HG02981 (cell line): ENCODE measurements around the gene STOML1.

ENCODE experiments used
- ATAC-seq: cut with Tn5 transposase; IDR thresholded peaks from one replicate; pipeline ENCODE4 v1.9.1; 2021; ENCODE audit warnings: mild to moderate bottlenecking, moderate library complexity; ENCODE audit not compliant: unreplicated experiment

STOML1 gene

GRCh38 chr15:73991726-73992593 lies at the start of gene STOML1:
STOML1 (minus strand) TSS chr15:73992295; CDS start chr15:73992223, 72 bp downstream.
- ATAC-seq, result peak; percentile 71

GRCh38 chr15:74041311-74041756 lies 49.2 kb upstream of the STOML1 start:
- ATAC-seq, result no peak

GRCh38 chr15:74040109-74040850 lies 48.2 kb upstream of the STOML1 start:
- no peak for ATAC-seq

GRCh38 chr15:74039656-74040010 lies 47.5 kb upstream of the STOML1 start:
- ATAC-seq, result no peak

- ATAC-seq, result no peak
Measured at GRCh38 chr15:74038707-74039655, 46.9 kb upstream of the STOML1 start.

- no peak for ATAC-seq
Measured at GRCh38 chr15:74037171-74038117, 45.3 kb upstream of the STOML1 start.

GRCh38 chr15:74036271-74037170 lies 44.4 kb upstream of the STOML1 start:
- no peak for ATAC-seq

- no peak for ATAC-seq
Measured at GRCh38 chr15:74035121-74036017, 43.3 kb upstream of the STOML1 start.

- ATAC-seq, result no peak
Measured at GRCh38 chr15:74034206-74034755, 42.2 kb upstream of the STOML1 start.

GRCh38 chr15:74032606-74033561 lies 40.8 kb upstream of the STOML1 start:
- ATAC-seq, result no peak

- no peak for ATAC-seq
Measured at GRCh38 chr15:74032046-74032445, 40.0 kb upstream of the STOML1 start.

- ATAC-seq, result no peak
Measured at GRCh38 chr15:74028646-74029045, 36.6 kb upstream of the STOML1 start.

GRCh38 chr15:74027688-74028087 lies 35.6 kb upstream of the STOML1 start:
- no peak for ATAC-seq

- ATAC-seq, result no peak
Measured at GRCh38 chr15:74025436-74025835, 33.3 kb upstream of the STOML1 start.

- no peak for ATAC-seq
Measured at GRCh38 chr15:74024687-74025086, 32.6 kb upstream of the STOML1 start.

- no peak for ATAC-seq
Measured at GRCh38 chr15:74022706-74023470, 30.8 kb upstream of the STOML1 start.
